ENCODE results near the gene DCANP1. TPM values are rescaled to one million over a fixed set of nuclear protein-coding genes. Genes with fewer than 3 reads are reported as not detected.

The DCANP1 gene
- total and polyA plus RNA-seq, 9 of the 15 experiments (the other 6 are each of a cell fraction or from before 2014, with no cell fraction given): not detected

GRCh38 chr5:135432113-135432512 lies 15.0 kb downstream of the DCANP1 start:
- TF ChIP-seq RBBP5 (IDR thresholded peaks at IDR 0.05; ENCODE audit: borderline replicate concordance, insufficient read depth, low read length, poor library complexity, severe bottlenecking) (no peak), KHSRP (IDR thresholded peaks at IDR 0.05) (no peak), NBN (IDR thresholded peaks at IDR 0.05; ENCODE audit: low read depth) (no peak), SIN3A (IDR thresholded peaks at IDR 0.05; ENCODE audit: borderline replicate concordance in 2 of 2, control insufficient read depth in 1 of 2, low read depth in 2 of 2, low read length in 2 of 2) (no peak), RUNX1 (IDR thresholded peaks at IDR 0.05; ENCODE audit: low read depth) (no peak), POLR2H (tag; IDR thresholded peaks at IDR 0.05; ENCODE audit: low read depth) (no peak), SAFB (IDR thresholded peaks at IDR 0.05; ENCODE audit: borderline replicate concordance, low read depth, low read length) (no peak), POLR3A (IDR thresholded peaks at IDR 0.05; ENCODE audit: borderline replicate concordance, extremely low read depth, insufficient read depth, insufficient read length) (no peak), SMARCA4 (IDR thresholded peaks at IDR 0.05) (no peak), PHF8 (IDR thresholded peaks at IDR 0.05; ENCODE audit: borderline replicate concordance, low read length) (no peak), SRSF7 (optimal IDR thresholded peaks at IDR 0.05; ENCODE audit: low read depth, low read length) (no peak), FOSL1 (tag; conservative IDR thresholded peaks at IDR 0.05) (no peak), FIP1L1 (IDR thresholded peaks at IDR 0.05; ENCODE audit: low read depth, low read length, poor library complexity, severe bottlenecking) (no peak)
- TF ChIP-seq, protein P1, sequence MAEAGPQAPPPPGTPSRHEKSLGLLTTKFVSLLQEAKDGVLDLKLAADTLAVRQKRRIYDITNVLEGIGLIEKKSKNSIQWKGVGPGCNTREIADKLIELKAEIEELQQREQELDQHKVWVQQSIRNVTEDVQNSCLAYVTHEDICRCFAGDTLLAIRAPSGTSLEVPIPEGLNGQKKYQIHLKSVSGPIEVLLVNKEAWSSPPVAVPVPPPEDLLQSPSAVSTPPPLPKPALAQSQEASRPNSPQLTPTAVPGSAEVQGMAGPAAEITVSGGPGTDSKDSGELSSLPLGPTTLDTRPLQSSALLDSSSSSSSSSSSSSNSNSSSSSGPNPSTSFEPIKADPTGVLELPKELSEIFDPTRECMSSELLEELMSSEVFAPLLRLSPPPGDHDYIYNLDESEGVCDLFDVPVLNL (CRISPR knock-in tag; IDR thresholded peaks at IDR 0.05; ENCODE audit: low read depth): no peak
- Histone ChIP-seq H3K9ac (ENCODE audit: insufficient read depth in 1 of 2, low read depth in 2 of 2, low read length in 2 of 2) (no peak overlapping the region), H3K4me3 (no peak overlapping the region), H3K36me3 (ENCODE audit: control insufficient read depth, insufficient read depth, low read length) (no peaks in the 10 kb centered on the region), H3K9me1 (ENCODE audit: control insufficient read depth, insufficient read depth, low read length) (no peaks in the 10 kb centered on the region), H3K27me3 (ENCODE audit: control insufficient read depth in 2 of 2, insufficient read depth in 2 of 2, low read length in 2 of 2) (no peaks in the 10 kb centered on the region), H4K20me1 (replicated peaks; ENCODE audit: control insufficient read depth, insufficient read depth, low read length) (no peaks in the 10 kb centered on the region), H3K4me2 (ENCODE audit: insufficient read depth, low read length) (no peak overlapping the region), H2AFZ (ENCODE audit: low read depth, low read length) (no peak overlapping the region), H3K9me3 (replicated peaks; ENCODE audit: control insufficient read depth, insufficient read depth, low read depth, low read length) (peaks cover 11% of the 10 kb centered on the region), H3K4me1 (replicated peaks in 1 of 2; ENCODE audit: control insufficient read depth in 2 of 2, insufficient read depth in 2 of 2, low read length in 2 of 2) (peaks cover 20 to 25% of the 10 kb centered on the region in 2 experiments), H3K27ac (ENCODE audit: extremely low read depth, low read depth, low read length) (no peak overlapping the region), H3K79me2 (ENCODE audit: control insufficient read depth, insufficient read depth, low read length) (no peaks in the 10 kb centered on the region)
- intact Hi-C loops (cut with micrococcal nuclease) (no loop called here), in situ Hi-C loops (cut with MboI) (no loop called here)
- peak in 1 of 4 experiments; percentile 1 for DNase-seq (ENCODE audit: extremely low read depth in 1 of 4, low spot score in 3 of 4)
- no peak for FAIRE-seq
- no peak for ATAC-seq
- BruUV-seq (replicated peaks): no TSS peak
- WGBS (ENCODE audit: insufficient coverage, low coverage, missing lambda C conversion rate): 40% methylated on average over 4 of the region's 4 CpGs
- CTCF ChIA-PET (ENCODE audit: low intra/inter-chr PET ratio): no interaction called here
- POLR2A ChIA-PET: no interaction called here
